ENCODE measurements around the gene COL23A1.

DNA sequence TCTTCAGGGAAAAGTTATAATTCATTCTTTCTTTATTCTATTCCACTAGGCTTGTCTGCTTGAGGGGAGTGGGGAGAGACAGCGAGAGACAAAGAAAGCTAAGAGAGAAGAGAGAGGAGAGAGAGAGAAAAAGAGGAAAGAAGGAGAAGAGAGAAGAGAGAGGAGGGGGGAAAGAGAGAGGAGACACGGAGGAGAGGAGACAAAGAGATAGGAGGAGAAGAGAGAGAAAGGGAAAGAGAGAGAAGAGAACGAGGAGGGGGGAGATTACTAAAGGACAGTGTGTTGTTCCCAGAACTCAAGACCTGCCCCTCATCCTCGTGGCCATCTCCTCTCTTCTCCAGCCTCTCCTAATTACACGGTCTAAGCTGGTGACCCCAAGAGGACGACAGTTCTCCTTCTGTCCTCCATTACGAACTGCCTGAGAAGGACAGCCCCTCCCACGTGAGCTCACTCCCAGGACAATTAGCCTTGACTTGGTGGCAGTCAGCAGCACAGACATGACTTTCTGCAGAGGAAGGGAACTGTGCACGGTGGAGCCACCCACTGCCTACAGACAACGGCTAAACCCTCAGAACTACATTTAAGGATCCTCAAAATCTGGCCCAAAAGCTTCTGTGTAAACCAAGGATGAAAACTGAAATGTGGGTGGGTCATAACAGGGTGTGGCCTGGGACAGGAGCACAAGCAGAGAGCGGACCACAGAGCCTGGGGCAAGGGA, 99.1 kb downstream of the COL23A1 start:
- TF ChIP-seq, protein P1, sequence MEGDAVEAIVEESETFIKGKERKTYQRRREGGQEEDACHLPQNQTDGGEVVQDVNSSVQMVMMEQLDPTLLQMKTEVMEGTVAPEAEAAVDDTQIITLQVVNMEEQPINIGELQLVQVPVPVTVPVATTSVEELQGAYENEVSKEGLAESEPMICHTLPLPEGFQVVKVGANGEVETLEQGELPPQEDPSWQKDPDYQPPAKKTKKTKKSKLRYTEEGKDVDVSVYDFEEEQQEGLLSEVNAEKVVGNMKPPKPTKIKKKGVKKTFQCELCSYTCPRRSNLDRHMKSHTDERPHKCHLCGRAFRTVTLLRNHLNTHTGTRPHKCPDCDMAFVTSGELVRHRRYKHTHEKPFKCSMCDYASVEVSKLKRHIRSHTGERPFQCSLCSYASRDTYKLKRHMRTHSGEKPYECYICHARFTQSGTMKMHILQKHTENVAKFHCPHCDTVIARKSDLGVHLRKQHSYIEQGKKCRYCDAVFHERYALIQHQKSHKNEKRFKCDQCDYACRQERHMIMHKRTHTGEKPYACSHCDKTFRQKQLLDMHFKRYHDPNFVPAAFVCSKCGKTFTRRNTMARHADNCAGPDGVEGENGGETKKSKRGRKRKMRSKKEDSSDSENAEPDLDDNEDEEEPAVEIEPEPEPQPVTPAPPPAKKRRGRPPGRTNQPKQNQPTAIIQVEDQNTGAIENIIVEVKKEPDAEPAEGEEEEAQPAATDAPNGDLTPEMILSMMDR (IDR thresholded peaks at IDR 0.05; ENCODE audit: poor library complexity) = no peak
- TF ChIP-seq EZH2 (IDR thresholded peaks at IDR 0.05; ENCODE audit: borderline replicate concordance) = no peak
- TF ChIP-seq EZH2phosphoT487 (IDR thresholded peaks at IDR 0.05; ENCODE audit: low read depth, severe bottlenecking, unreplicated experiment) = no peak

Measured in hepatocyte (in vitro differentiated cells).